Breast epithelium (tissue), 3 donors: ENCODE data around the gene RAB18.
A peak's percentile ranks its signal among the peaks of the same experiment; 100 is the strongest.

Experiments
- CTCF ChIP-seq, 3 donors: fragments of 450-650 bp; IDR thresholded peaks; one replicate each; pipeline ENCODE4 v1.5.1; 2016 to 2017; ENCODE audit warnings: antibody characterized with exemption in 3 of 3, mild to moderate bottlenecking in 3 of 3, moderate library complexity in 3 of 3
- POLR2A ChIP-seq: fragments of 450-650 bp; IDR thresholded peaks from one replicate; pipeline ENCODE4 v1.6.1; 2016; ENCODE audit warnings: antibody characterized with exemption, mild to moderate bottlenecking, moderate library complexity
- POLR2AphosphoS5 ChIP-seq, 3 donors: sonication (generic); formaldehyde crosslinking; IDR thresholded peaks; one replicate each; pipeline ENCODE4 v1.6.1; 2017; ENCODE audit warnings: antibody characterized with exemption in 3 of 3

GRCh38 chr10:27558612-27559020 is 54.5 kb downstream of the RAB18 start:
- TF ChIP-seq POLR2AphosphoS5 (IDR thresholded peaks at IDR 0.05) (no peak), CTCF (IDR thresholded peaks at IDR 0.05) (peak in 2 of 3 donors; percentile 57 to 76), POLR2A (no peak)
